ENCODE data around the gene CLCN5.

CLCN5 gene

DNA sequence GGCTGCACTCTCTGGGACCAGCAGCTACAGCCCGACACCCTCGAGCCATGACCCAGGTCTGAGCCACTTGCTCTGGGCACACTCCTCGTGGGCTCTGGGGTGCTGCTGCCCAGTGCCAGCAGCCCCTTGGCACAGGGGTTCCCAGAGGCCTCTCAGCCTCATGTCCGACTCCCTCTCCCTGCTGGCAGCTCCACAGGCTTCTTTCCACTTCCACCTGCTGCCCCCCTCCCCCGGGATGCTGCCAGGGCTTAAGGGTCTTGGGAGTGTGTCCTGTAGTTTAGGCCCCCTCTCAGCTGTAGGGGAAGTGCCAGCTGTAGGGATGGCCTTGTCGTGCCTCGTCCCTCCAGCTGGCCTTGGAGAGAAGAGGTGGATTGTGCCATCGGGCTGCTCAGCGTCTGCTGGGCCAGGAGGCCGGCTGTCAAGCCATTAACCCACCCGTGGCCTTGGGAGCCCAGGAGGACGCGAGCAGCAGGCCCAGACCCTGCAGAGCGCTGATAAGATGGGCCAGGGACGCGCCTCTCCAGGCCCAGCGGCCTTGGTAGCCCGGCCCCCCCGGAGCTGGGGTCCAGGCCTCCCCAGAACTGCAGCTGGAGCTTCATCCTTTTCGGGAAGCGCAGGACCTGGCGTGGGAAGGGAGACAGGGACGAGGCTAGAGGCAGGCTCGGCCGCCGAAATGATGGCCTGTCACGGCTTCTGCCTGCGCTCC lies 44.1 kb upstream of the CLCN5 start:
- no peak overlapping the region for H3K27ac ChIP-seq (ENCODE audit: low read length)
- no peaks in the 10 kb centered on the region for H3K36me3 ChIP-seq (replicated peaks; ENCODE audit: insufficient read depth, low read length)
- no peaks in the 10 kb centered on the region for H3K27me3 ChIP-seq (replicated peaks; ENCODE audit: insufficient read depth, low read length)
- 0 out of 2 replicates have a peak, but pooled peaks cover 5% of the 10 kb centered on the region for H3F3A ChIP-seq (ENCODE audit: insufficient read depth, low read length)
- H2AFZ ChIP-seq (ENCODE audit: low read length), result peak overlapping the region; percentile 83
- H3K9me3 ChIP-seq (replicated peaks; ENCODE audit: insufficient read depth, low read length), result no peaks in the 10 kb centered on the region
- no peaks in the 10 kb centered on the region for H4K20me1 ChIP-seq (ENCODE audit: insufficient read depth, low read length)
- no peaks in the 10 kb centered on the region for H3K9me2 ChIP-seq (replicated peaks; ENCODE audit: insufficient read depth, low read length)
- TF ChIP-seq, protein P1, sequence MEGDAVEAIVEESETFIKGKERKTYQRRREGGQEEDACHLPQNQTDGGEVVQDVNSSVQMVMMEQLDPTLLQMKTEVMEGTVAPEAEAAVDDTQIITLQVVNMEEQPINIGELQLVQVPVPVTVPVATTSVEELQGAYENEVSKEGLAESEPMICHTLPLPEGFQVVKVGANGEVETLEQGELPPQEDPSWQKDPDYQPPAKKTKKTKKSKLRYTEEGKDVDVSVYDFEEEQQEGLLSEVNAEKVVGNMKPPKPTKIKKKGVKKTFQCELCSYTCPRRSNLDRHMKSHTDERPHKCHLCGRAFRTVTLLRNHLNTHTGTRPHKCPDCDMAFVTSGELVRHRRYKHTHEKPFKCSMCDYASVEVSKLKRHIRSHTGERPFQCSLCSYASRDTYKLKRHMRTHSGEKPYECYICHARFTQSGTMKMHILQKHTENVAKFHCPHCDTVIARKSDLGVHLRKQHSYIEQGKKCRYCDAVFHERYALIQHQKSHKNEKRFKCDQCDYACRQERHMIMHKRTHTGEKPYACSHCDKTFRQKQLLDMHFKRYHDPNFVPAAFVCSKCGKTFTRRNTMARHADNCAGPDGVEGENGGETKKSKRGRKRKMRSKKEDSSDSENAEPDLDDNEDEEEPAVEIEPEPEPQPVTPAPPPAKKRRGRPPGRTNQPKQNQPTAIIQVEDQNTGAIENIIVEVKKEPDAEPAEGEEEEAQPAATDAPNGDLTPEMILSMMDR (IDR thresholded peaks at IDR 0.05; ENCODE audit: low read length), result no peak
- TF ChIP-seq EZH2 (optimal IDR thresholded peaks at IDR 0.05; ENCODE audit: low read depth, low read length), result no peak
- H3K9ac ChIP-seq (ENCODE audit: low read length), result no peak overlapping the region
- peak overlapping the region; percentile 34; the same call in 1 of the 2 replicates for H3K4me2 ChIP-seq (ENCODE audit: low read depth, low read length)
- no peak for DNase-seq
- H3K4me1 ChIP-seq (ENCODE audit: low read length), result 0 out of 2 replicates have a peak, but pooled peaks cover 3% of the 10 kb centered on the region
- no peaks in the 10 kb centered on the region for H3K79me2 ChIP-seq (ENCODE audit: low read length)
- H3K4me3 ChIP-seq (ENCODE audit: low read length), result no peak overlapping the region; the same call in 1 of the 2 replicates

DNA sequence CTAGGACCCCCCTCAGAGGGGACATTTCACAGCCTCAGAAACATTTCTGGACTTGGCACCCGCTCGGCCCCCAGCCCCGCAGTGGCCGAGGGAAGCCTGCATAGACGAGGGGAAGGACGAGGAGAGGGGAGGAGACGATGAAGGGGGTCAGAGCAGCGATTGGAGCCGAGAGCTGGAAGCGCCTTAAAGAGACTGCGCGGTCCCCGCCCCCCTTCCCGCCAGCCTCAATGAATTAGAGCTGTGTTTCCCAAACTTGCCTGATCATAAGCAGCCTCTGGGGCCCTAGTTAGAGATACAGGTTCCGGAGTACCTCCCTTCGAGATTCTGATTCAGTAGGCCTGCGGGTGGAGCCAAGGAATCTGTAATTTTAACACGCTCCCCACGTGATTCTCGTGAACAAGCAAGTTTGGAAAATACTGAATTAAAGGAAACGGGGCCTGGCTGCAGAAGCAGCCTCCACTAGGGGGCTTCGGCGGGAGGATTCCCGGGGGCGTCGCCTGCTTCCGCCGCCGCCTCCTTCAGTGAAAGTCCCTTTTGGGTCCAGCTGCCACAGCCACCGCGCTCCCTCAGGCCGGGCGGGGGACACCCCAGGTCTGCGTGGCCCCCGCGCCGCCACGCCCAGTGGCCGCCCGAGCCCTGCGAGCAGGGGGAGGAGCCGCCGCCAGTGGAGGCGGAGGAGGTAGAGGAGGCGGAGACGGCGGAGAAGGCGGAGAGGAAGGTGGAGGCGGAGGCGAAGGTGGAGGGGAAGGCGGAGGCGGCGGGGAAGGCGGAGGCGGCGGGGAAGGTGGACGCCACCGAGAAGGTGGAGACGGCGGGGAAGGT lies 43.4 kb upstream of the CLCN5 start, which contains the start of gene USP27X:
TSS of gene USP27X (plus strand) at position 651 of the 822 bp plus-strand sequence. CDS start 824 bp downstream, outside the sequence.
- no peaks in the 10 kb centered on the region for H4K20me1 ChIP-seq (ENCODE audit: insufficient read depth, low read length)
- peak within 1 kb of the TSS; percentile 83 for H2AFZ ChIP-seq (ENCODE audit: low read length)
- no peaks in the 10 kb centered on the region for H3K9me2 ChIP-seq (replicated peaks; ENCODE audit: insufficient read depth, low read length)
- TF ChIP-seq, protein P1 (IDR thresholded peaks at IDR 0.05; ENCODE audit: low read length), result peak; percentile 40
- no peak for TF ChIP-seq EZH2 (optimal IDR thresholded peaks at IDR 0.05; ENCODE audit: low read depth, low read length)
- H3K79me2 ChIP-seq (ENCODE audit: low read length), result no peaks in the 10 kb centered on the region
- H3K4me3 ChIP-seq (ENCODE audit: low read length), result peak within 1 kb of the TSS; percentile 61
- H3F3A ChIP-seq (ENCODE audit: insufficient read depth, low read length), result 0 out of 2 replicates have a peak, but pooled peaks cover 5% of the 10 kb centered on the region
- H3K9me3 ChIP-seq (replicated peaks; ENCODE audit: insufficient read depth, low read length), result no peaks in the 10 kb centered on the region
- H3K27me3 ChIP-seq (replicated peaks; ENCODE audit: insufficient read depth, low read length), result no peaks in the 10 kb centered on the region
- H3K36me3 ChIP-seq (replicated peaks; ENCODE audit: insufficient read depth, low read length), result no peaks in the 10 kb centered on the region
- peak within 1 kb of the TSS; percentile 43; the same call in 1 of the 2 replicates for H3K4me2 ChIP-seq (ENCODE audit: low read depth, low read length)
- H3K4me1 ChIP-seq (ENCODE audit: low read length), result 0 out of 2 replicates have a peak, but pooled peaks cover 3% of the 10 kb centered on the region
- peak; percentile 81 for DNase-seq
- peak within 1 kb of the TSS; percentile 41; the same call in 1 of the 2 replicates for H3K9ac ChIP-seq (ENCODE audit: low read length)
- no peak within 1 kb of the TSS for H3K27ac ChIP-seq (ENCODE audit: low read length)

DNA sequence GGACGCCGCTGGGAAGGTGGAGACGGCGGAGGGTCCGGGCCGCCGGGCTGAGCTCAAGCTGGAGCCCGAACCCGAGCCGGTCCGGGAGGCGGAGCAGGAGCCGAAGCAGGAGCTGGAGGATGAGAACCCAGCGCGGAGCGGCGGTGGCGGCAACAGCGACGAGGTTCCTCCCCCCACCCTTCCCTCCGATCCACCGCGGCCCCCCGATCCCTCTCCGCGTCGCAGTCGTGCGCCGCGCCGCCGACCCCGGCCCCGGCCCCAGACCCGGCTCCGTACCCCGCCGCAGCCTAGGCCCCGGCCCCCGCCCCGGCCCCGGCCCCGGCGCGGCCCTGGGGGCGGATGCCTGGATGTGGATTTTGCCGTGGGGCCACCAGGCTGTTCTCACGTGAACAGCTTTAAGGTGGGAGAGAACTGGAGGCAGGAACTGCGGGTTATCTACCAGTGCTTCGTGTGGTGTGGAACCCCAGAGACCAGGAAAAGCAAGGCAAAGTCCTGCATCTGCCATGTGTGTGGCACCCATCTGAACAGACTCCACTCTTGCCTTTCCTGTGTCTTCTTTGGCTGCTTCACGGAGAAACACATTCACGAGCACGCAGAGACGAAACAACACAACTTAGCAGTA lies 42.6 kb upstream of the CLCN5 start:
- H3F3A ChIP-seq (ENCODE audit: insufficient read depth, low read length), result 0 out of 2 replicates have a peak, but pooled peaks cover 5% of the 10 kb centered on the region
- H3K79me2 ChIP-seq (ENCODE audit: low read length), result no peaks in the 10 kb centered on the region
- H3K9me3 ChIP-seq (replicated peaks; ENCODE audit: insufficient read depth, low read length), result no peaks in the 10 kb centered on the region
- H4K20me1 ChIP-seq (ENCODE audit: insufficient read depth, low read length), result no peaks in the 10 kb centered on the region
- H3K36me3 ChIP-seq (replicated peaks; ENCODE audit: insufficient read depth, low read length), result no peaks in the 10 kb centered on the region
- H3K27me3 ChIP-seq (replicated peaks; ENCODE audit: insufficient read depth, low read length), result no peaks in the 10 kb centered on the region
- no peak for TF ChIP-seq EZH2phosphoT487 (IDR thresholded peaks at IDR 0.05; ENCODE audit: low read length)
- TF ChIP-seq, protein P1 (IDR thresholded peaks at IDR 0.05; ENCODE audit: low read length), result no peak
- TF ChIP-seq EZH2 (optimal IDR thresholded peaks at IDR 0.05; ENCODE audit: low read depth, low read length), result no peak
- H3K4me2 ChIP-seq (ENCODE audit: low read depth, low read length), result peak overlapping the region; percentile 43; the same call in 1 of the 2 replicates
- peaks cover 5% of the 10 kb centered on the region; the same call in 1 of the 2 replicates for H3K4me1 ChIP-seq (ENCODE audit: low read length)
- H3K4me3 ChIP-seq (ENCODE audit: low read length), result peak overlapping the region; percentile 61
- H3K27ac ChIP-seq (ENCODE audit: low read length), result no peak overlapping the region
- DNase-seq, result no peak
- no peak overlapping the region for H2AFZ ChIP-seq (ENCODE audit: low read length)
- H3K9ac ChIP-seq (ENCODE audit: low read length), result no peak overlapping the region; the same call in 1 of the 2 replicates
- no peaks in the 10 kb centered on the region for H3K9me2 ChIP-seq (replicated peaks; ENCODE audit: insufficient read depth, low read length)
